22Rv1 (cell line): ENCODE data around the gene SLC44A4.
A peak's percentile ranks its signal among the peaks of the same experiment; 100 is the strongest.
"Not testable (repeated sequence)": the region's sequence is repeated elsewhere in the genome, so short reads cannot be mapped to it uniquely, and the experiment has no call there.

Experiments used
- H3K27ac ChIP-seq: fragments of 450-650 bp; 2 replicates; pipeline ENCODE4 v1.5.1; 2017
- CTCF ChIP-seq: fragments of 450-650 bp; IDR thresholded peaks from 2 replicates; pipeline ENCODE4 v1.5.1; 2017; ENCODE audit warnings: mild to moderate bottlenecking
- ZFX ChIP-seq: fragments of 450-650 bp; IDR thresholded peaks from 2 replicates; pipeline ENCODE4 v1.6.1; 2017; ENCODE audit warnings: antibody characterized with exemption, borderline replicate concordance

Gene SLC44A4

GRCh38 chr6:31876357-31876756 is 2.4 kb downstream of the SLC44A4 start:
- peak overlapping the region; percentile 78 for H3K27ac ChIP-seq
- TF ChIP-seq CTCF: no peak
- TF ChIP-seq ZFX: no peak

GRCh38 chr6:31875877-31876276 is 2.9 kb downstream of the SLC44A4 start:
- peak overlapping the region; percentile 78 for H3K27ac ChIP-seq
- TF ChIP-seq ZFX: no peak
- TF ChIP-seq CTCF: no peak

- peak overlapping the region; percentile 78 for H3K27ac ChIP-seq
These were observed 3.8 kb downstream of the SLC44A4 start for GRCh38 chr6:31874836-31875572.

GRCh38 chr6:31874084-31874670 is 4.6 kb downstream of the SLC44A4 start:
- H3K27ac ChIP-seq: peak overlapping the region; percentile 78; the same call in 1 of the 2 replicates
- no peak for TF ChIP-seq CTCF
- TF ChIP-seq ZFX: no peak

More at GRCh38 chr6:31874836-31875572, 3.8 kb downstream of the SLC44A4 start:
- no peak for TF ChIP-seq ZFX
- no peak for TF ChIP-seq CTCF

GRCh38 chr6:31871046-31871659 is 7.6 kb downstream of the SLC44A4 start:
- no peak overlapping the region for H3K27ac ChIP-seq
- TF ChIP-seq CTCF (no peak), ZFX (no peak)

- TF ChIP-seq ZFX: no peak
- TF ChIP-seq CTCF: no peak
- no peak overlapping the region for H3K27ac ChIP-seq
These were observed 8.3 kb downstream of the SLC44A4 start for GRCh38 chr6:31870385-31870921.

- no peak overlapping the region for H3K27ac ChIP-seq
These were observed 9.5 kb downstream of the SLC44A4 start for GRCh38 chr6:31869343-31869742.

GRCh38 chr6:31868658-31868971 is 10.2 kb downstream of the SLC44A4 start:
- not testable (repeated sequence) for H3K27ac ChIP-seq

More at GRCh38 chr6:31869343-31869742, 9.5 kb downstream of the SLC44A4 start:
- TF ChIP-seq CTCF (no peak), ZFX (no peak)
